ENCODE results near the gene ANKS1A. TPM values are rescaled to one million over a fixed set of nuclear protein-coding genes. Genes with fewer than 3 reads are reported as not detected.

The ANKS1A gene
- total and polyA plus RNA-seq, 2 experiments from 2014 or later, result 17.5 to 25.4 TPM

DNA sequence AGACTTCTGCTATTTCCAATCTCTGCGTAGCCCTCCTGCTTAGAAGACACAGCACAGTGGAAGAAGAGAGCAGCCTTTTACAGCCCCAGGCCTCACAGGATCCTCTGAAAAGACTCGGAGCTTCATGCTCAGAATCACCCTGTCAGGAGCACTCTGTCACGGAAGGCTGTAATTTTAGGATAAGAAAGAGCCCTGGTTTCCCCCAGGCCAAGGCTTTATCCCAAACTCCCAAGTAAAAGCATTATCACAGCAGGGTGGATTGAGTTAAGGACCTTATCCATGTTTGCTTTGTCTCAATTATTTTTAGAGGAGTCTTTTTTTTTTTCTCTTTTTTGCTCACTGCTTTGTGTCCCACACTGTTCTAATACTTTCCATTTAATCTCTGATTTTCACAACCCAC lies 39.2 kb downstream of the ANKS1A start:
- WGBS (ENCODE audit: low lambda C conversion rate, missing lambda C conversion rate), result 43% methylated on average over 3 of the region's 3 CpGs
- no peak for DNase-seq (ENCODE audit: low spot score)

DNA sequence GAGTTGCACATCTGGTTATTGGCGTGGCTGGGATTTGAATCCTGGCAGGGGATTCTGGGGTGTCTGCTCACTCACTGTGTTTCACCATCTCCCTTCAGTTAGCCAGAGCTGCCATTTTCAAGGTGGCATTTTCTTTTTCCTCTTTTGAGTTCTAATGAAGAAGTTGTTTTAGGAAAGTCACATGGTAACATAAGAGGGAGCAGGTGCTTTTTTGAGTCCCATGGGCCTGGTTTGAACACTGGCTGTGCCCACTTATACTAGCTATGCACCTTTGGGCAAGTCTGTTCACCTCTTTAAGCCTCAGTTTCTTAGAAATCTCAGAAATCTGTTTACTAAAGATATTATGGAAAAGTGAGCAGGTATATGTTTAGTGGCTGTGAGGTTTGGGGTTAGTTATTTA lies 39.6 kb downstream of the ANKS1A start:
- no peak overlapping the region for H3K4me3 ChIP-seq
- no peaks in the 10 kb centered on the region for H3K9me3 ChIP-seq (ENCODE audit: low read depth)
- H2AFZ ChIP-seq, result no peak overlapping the region
- H3K36me3 ChIP-seq (replicated peaks; ENCODE audit: insufficient read depth, low read depth), result no peaks in the 10 kb centered on the region
- no peaks in the 10 kb centered on the region for H4K20me1 ChIP-seq (ENCODE audit: insufficient read depth, poor library complexity, severe bottlenecking)
- WGBS (ENCODE audit: low lambda C conversion rate, missing lambda C conversion rate), result 75% methylated on average over 1 of the region's 1 CpG
- no peaks in the 10 kb centered on the region for H3K4me1 ChIP-seq (ENCODE audit: insufficient read depth)
- TF ChIP-seq, protein P1, sequence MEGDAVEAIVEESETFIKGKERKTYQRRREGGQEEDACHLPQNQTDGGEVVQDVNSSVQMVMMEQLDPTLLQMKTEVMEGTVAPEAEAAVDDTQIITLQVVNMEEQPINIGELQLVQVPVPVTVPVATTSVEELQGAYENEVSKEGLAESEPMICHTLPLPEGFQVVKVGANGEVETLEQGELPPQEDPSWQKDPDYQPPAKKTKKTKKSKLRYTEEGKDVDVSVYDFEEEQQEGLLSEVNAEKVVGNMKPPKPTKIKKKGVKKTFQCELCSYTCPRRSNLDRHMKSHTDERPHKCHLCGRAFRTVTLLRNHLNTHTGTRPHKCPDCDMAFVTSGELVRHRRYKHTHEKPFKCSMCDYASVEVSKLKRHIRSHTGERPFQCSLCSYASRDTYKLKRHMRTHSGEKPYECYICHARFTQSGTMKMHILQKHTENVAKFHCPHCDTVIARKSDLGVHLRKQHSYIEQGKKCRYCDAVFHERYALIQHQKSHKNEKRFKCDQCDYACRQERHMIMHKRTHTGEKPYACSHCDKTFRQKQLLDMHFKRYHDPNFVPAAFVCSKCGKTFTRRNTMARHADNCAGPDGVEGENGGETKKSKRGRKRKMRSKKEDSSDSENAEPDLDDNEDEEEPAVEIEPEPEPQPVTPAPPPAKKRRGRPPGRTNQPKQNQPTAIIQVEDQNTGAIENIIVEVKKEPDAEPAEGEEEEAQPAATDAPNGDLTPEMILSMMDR (IDR thresholded peaks at IDR 0.05; ENCODE audit: poor library complexity), result no peak
- no peak for TF ChIP-seq EZH2phosphoT487 (IDR thresholded peaks at IDR 0.05; ENCODE audit: low read depth, severe bottlenecking, unreplicated experiment)
- no peak for TF ChIP-seq EZH2 (IDR thresholded peaks at IDR 0.05; ENCODE audit: borderline replicate concordance)
- H3K27ac ChIP-seq, result no peak overlapping the region
- H3K27me3 ChIP-seq, result no peaks in the 10 kb centered on the region
- DNase-seq (ENCODE audit: low spot score), result no peak
- H3K4me2 ChIP-seq, result no peak overlapping the region
- no peaks in the 10 kb centered on the region for H3K9me2 ChIP-seq (replicated peaks; ENCODE audit: insufficient read depth)
- H3K79me2 ChIP-seq, result peaks cover 80% of the 10 kb centered on the region

More for the DNA sequence above, 39.2 kb downstream of the ANKS1A start:
- TF ChIP-seq, protein P1 (IDR thresholded peaks at IDR 0.05; ENCODE audit: poor library complexity), result no peak
- TF ChIP-seq EZH2phosphoT487 (IDR thresholded peaks at IDR 0.05; ENCODE audit: low read depth, severe bottlenecking, unreplicated experiment) (no peak), EZH2 (IDR thresholded peaks at IDR 0.05; ENCODE audit: borderline replicate concordance) (no peak)
- H3K4me3 ChIP-seq, result no peak overlapping the region
- no peaks in the 10 kb centered on the region for H3K36me3 ChIP-seq (replicated peaks; ENCODE audit: insufficient read depth, low read depth)
- H3K4me2 ChIP-seq, result no peak overlapping the region
- H3K27ac ChIP-seq, result no peak overlapping the region
- no peaks in the 10 kb centered on the region for H3K27me3 ChIP-seq
- H4K20me1 ChIP-seq (ENCODE audit: insufficient read depth, poor library complexity, severe bottlenecking), result no peaks in the 10 kb centered on the region
- no peak overlapping the region for H2AFZ ChIP-seq
- H3K4me1 ChIP-seq (ENCODE audit: insufficient read depth), result no peaks in the 10 kb centered on the region
- no peaks in the 10 kb centered on the region for H3K9me2 ChIP-seq (replicated peaks; ENCODE audit: insufficient read depth)
- H3K9me3 ChIP-seq (ENCODE audit: low read depth), result no peaks in the 10 kb centered on the region
- peaks cover 79% of the 10 kb centered on the region for H3K79me2 ChIP-seq

DNA sequence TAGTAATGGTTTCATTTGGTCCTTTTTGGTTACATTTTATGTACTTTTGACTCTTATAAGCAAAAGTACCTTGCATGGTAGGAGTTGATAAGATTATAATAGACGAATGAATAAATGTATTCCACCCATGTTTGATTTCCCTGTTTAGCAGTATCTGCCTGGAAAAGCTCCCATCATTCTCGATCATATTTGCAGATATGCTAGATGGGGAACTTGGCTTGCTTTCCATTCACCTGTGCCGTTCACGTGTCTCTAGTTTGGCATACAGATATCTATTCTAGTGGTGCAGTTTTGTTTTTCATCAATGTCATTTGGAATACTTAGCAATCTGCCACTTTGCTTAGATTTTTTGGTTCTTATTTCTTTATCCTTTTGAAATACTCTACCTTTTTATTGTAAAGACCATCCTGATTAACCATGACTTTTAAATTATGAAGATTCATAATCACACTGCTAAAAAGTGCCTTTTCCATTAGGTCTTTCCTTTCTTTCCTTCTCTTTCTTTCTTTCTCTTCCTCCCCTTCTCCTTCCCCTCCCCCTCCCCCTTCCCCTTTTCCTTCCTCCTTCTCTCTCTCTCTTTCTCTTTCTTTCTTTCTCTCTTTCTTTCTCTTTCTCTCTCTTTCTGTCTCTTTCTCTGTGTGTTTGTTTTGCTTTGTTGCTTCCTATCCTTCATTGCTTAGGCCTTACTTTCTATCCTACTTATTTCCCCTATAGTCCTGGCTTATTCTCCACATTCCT lies 40.4 kb downstream of the ANKS1A start:
- peaks cover 82% of the 10 kb centered on the region for H3K79me2 ChIP-seq
- no peaks in the 10 kb centered on the region for H4K20me1 ChIP-seq (ENCODE audit: insufficient read depth, poor library complexity, severe bottlenecking)
- DNase-seq (ENCODE audit: low spot score), result no peak

More for the DNA sequence above, 40.4 kb downstream of the ANKS1A start:
- no peaks in the 10 kb centered on the region for H3K9me2 ChIP-seq (replicated peaks; ENCODE audit: insufficient read depth)
- TF ChIP-seq, protein P1 (IDR thresholded peaks at IDR 0.05; ENCODE audit: poor library complexity), result no peak
- TF ChIP-seq EZH2phosphoT487 (IDR thresholded peaks at IDR 0.05; ENCODE audit: low read depth, severe bottlenecking, unreplicated experiment) (no peak), EZH2 (IDR thresholded peaks at IDR 0.05; ENCODE audit: borderline replicate concordance) (no peak)
- peaks cover 3% of the 10 kb centered on the region for H3K4me1 ChIP-seq (ENCODE audit: insufficient read depth)
- no peak overlapping the region for H2AFZ ChIP-seq
- no peak overlapping the region for H3K4me2 ChIP-seq
- no peak overlapping the region for H3K27ac ChIP-seq
- H3K27me3 ChIP-seq, result no peaks in the 10 kb centered on the region
- no peaks in the 10 kb centered on the region for H3K9me3 ChIP-seq (ENCODE audit: low read depth)
- H3K36me3 ChIP-seq (replicated peaks; ENCODE audit: insufficient read depth, low read depth), result no peaks in the 10 kb centered on the region
- WGBS (ENCODE audit: low lambda C conversion rate, missing lambda C conversion rate), result 91% methylated on average over 4 of the region's 4 CpGs
- no peak overlapping the region for H3K4me3 ChIP-seq

Data from hepatocyte (in vitro differentiated cells).